Body of pancreas (tissue), 4 donors: ENCODE measurements around the gene GCNT2. TPM values are rescaled to one million over a fixed set of nuclear protein-coding genes. Genes with fewer than 3 reads are reported as not detected.

Experiments
- ATAC-seq: fragments of 150-250 bp; one replicate; pipeline ENCODE4 v1.9.1; 2016
- DNase-seq, 4 donors: peaks; one replicate each; pipeline ENCODE4 v3.0.0-alpha.2; 2019
- H3K27ac ChIP-seq, 4 donors: fragments of 200-600 bp; sonication (generic); 1 replicate in 3 of 4; 2 replicates in 1 of 4; pipeline versions ENCODE4 v1.5.1 to v1.6.1; 2016 to 2019; ENCODE audit warnings: mild to moderate bottlenecking in 1 of 4, mixed read lengths in 1 of 4, moderate library complexity in 1 of 4
- H3K27me3 ChIP-seq, 2 donors: fragments of 200-600 bp; sonication (generic); one replicate each; pipeline ENCODE4 v1.6.0; 2016; ENCODE audit warnings: mild to moderate bottlenecking in 1 of 2
- H3K36me3 ChIP-seq, 2 donors: fragments of 200-600 bp; sonication (generic); replicated peaks in 1 of 2; 2 replicates each; pipeline ENCODE4 v1.5.1; 2016; ENCODE audit warnings: low read depth in 2 of 2; ENCODE audit not compliant: insufficient read depth in 1 of 2
- H3K4me1 ChIP-seq: fragments of 200-600 bp; sonication (generic); one replicate; pipeline ENCODE4 v1.6.0; 2016
- H3K4me3 ChIP-seq, 2 donors: fragments of 200-600 bp; sonication (generic); 1 replicate in 1 of 2; 2 replicates in 1 of 2; pipeline ENCODE4 v1.5.1; 2016 to 2019
- H3K9me3 ChIP-seq, 3 donors: fragments of 200-600 bp; sonication (generic); 1 replicate in 2 of 3; 2 replicates in 1 of 3; pipeline ENCODE4 v1.5.1; 2016
- CTCF ChIP-seq, 7 experiments: fragments of 450-650 bp in 4 of 7; fragments of 200-600 bp in 3 of 7; sonication (generic) in 3 of 7; IDR thresholded peaks; one replicate each; pipeline ENCODE4 v1.5.1; 2016 to 2019; ENCODE audit warnings: antibody characterized with exemption in 7 of 7
- POLR2A ChIP-seq, 3 donors: fragments of 450-650 bp; IDR thresholded peaks; one replicate each; pipeline ENCODE4 v1.6.1; 2016; ENCODE audit warnings: antibody characterized with exemption in 3 of 3, mild to moderate bottlenecking in 2 of 3
- WGBS, 2 donors: methylation state at CpG; one replicate each; pipeline ENCODE4 v1.1.5; 2017; 5-methylcytosine and 5-hydroxymethylcytosine counted together
- intact Hi-C: fragments of 100-400 bp; cut with DNase I; formaldehyde crosslinking; loops from one replicate; pipeline ENCODE4 v1.15.1; 2023
- total RNA-seq, 2 donors: library from RNA; depleted of rRNA; stranded (reverse); fragments of >200 nt; gene quantifications; one replicate each; pipeline ENCODE4 v1.1.0, GENCODE V29; 2016

The GCNT2 gene
- total RNA-seq, 2 donors from 2014 or later, result 4.4 to 7.6 TPM

- TF ChIP-seq CTCF (IDR thresholded peaks at IDR 0.05) (no peak), POLR2A (IDR thresholded peaks at IDR 0.05) (no peak)
- H3K4me3 ChIP-seq, result no peak overlapping the region
- H3K36me3 ChIP-seq, result no peaks in the 10 kb centered on the region
- intact Hi-C loops, result no loop called here
- no peaks in the 10 kb centered on the region for H3K27me3 ChIP-seq
- H3K4me1 ChIP-seq, result peaks cover 31% of the 10 kb centered on the region
- H3K9me3 ChIP-seq, result no peaks in the 10 kb centered on the region
- H3K27ac ChIP-seq, result peak overlapping the region; percentile 52 to 68 (median 62)
- ATAC-seq (peak; percentile 48), DNase-seq (no peak)
- WGBS, 2 donors, result 33 to 43% methylated on average over 3 of the region's 3 CpGs
Measured at GRCh38 chr6:10583509-10583901, 62.4 kb downstream of the GCNT2 start.

GRCh38 chr6:10584607-10585006 lies 63.5 kb downstream of the GCNT2 start:
- H3K27me3 ChIP-seq, result no peaks in the 10 kb centered on the region
- H3K4me3 ChIP-seq, result no peak overlapping the region
- 88 to 96% methylated on average over 3 of the region's 3 CpGs for WGBS, 2 donors
- ATAC-seq, result no peak
- peaks cover 31% of the 10 kb centered on the region for H3K4me1 ChIP-seq
- H3K36me3 ChIP-seq, result no peaks in the 10 kb centered on the region
- intact Hi-C loops, result no loop called here
- H3K9me3 ChIP-seq, result no peaks in the 10 kb centered on the region
- no peak for TF ChIP-seq CTCF (IDR thresholded peaks at IDR 0.05)
- TF ChIP-seq POLR2A (IDR thresholded peaks at IDR 0.05), result no peak
- no peak for DNase-seq
- H3K27ac ChIP-seq, result no peak overlapping the region

- H3K27ac ChIP-seq, result no peak overlapping the region
- H3K27me3 ChIP-seq, result no peaks in the 10 kb centered on the region
- DNase-seq (no peak), ATAC-seq (no peak)
- TF ChIP-seq CTCF (IDR thresholded peaks at IDR 0.05) (no peak), POLR2A (IDR thresholded peaks at IDR 0.05) (no peak)
- WGBS, 2 donors, result 58 to 64% methylated on average over 13 of the region's 13 CpGs
- no peak overlapping the region for H3K4me3 ChIP-seq
- H3K4me1 ChIP-seq, result peaks cover 31% of the 10 kb centered on the region
- intact Hi-C loops, result no loop called here
- H3K36me3 ChIP-seq, result no peaks in the 10 kb centered on the region
- no peaks in the 10 kb centered on the region for H3K9me3 ChIP-seq
Measured at GRCh38 chr6:10585209-10585845, 64.2 kb downstream of the GCNT2 start.

GRCh38 chr6:10586302-10586701 lies 65.2 kb downstream of the GCNT2 start:
- intact Hi-C loops, result no loop called here
- H3K9me3 ChIP-seq, result no peaks in the 10 kb centered on the region
- H3K27ac ChIP-seq, result no peak overlapping the region
- 73 to 84% methylated on average over 5 of the region's 5 CpGs for WGBS, 2 donors
- ATAC-seq (no peak), DNase-seq (no peak)
- H3K4me3 ChIP-seq, result no peak overlapping the region
- H3K4me1 ChIP-seq, result peaks cover 31% of the 10 kb centered on the region
- no peaks in the 10 kb centered on the region for H3K36me3 ChIP-seq
- TF ChIP-seq POLR2A (IDR thresholded peaks at IDR 0.05) (no peak), CTCF (IDR thresholded peaks at IDR 0.05) (no peak)
- no peaks in the 10 kb centered on the region for H3K27me3 ChIP-seq
